Measurements from ENCODE around the gene RPL22L1. TPM values are rescaled to one million over a fixed set of nuclear protein-coding genes. Genes with fewer than 3 reads are reported as not detected.
"Not testable (repeated sequence)": the region's sequence is repeated elsewhere in the genome, so short reads cannot be mapped to it uniquely, and the experiment has no call there.

The RPL22L1 gene
- total and polyA plus RNA-seq, 4 donors, result 19.1 to 82.1 (median 40.6) TPM

- TF ChIP-seq RAD21 (IDR thresholded peaks at IDR 0.05) (no peak), HNF4G (IDR thresholded peaks at IDR 0.05) (no peak)
- TF ChIP-seq, protein P1, sequence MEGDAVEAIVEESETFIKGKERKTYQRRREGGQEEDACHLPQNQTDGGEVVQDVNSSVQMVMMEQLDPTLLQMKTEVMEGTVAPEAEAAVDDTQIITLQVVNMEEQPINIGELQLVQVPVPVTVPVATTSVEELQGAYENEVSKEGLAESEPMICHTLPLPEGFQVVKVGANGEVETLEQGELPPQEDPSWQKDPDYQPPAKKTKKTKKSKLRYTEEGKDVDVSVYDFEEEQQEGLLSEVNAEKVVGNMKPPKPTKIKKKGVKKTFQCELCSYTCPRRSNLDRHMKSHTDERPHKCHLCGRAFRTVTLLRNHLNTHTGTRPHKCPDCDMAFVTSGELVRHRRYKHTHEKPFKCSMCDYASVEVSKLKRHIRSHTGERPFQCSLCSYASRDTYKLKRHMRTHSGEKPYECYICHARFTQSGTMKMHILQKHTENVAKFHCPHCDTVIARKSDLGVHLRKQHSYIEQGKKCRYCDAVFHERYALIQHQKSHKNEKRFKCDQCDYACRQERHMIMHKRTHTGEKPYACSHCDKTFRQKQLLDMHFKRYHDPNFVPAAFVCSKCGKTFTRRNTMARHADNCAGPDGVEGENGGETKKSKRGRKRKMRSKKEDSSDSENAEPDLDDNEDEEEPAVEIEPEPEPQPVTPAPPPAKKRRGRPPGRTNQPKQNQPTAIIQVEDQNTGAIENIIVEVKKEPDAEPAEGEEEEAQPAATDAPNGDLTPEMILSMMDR (IDR thresholded peaks at IDR 0.05; ENCODE audit: low read depth, low read length, missing input control), result no peak
- TF ChIP-seq, protein P2, sequence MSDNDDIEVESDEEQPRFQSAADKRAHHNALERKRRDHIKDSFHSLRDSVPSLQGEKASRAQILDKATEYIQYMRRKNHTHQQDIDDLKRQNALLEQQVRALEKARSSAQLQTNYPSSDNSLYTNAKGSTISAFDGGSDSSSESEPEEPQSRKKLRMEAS (IDR thresholded peaks at IDR 0.05), result no peak
These were observed 43.9 kb downstream of the RPL22L1 start (continued) for GRCh38 chr3:170826047-170826446.

GRCh38 chr3:170823562-170823961 is 46.4 kb downstream of the RPL22L1 start:
- H3K27me3 ChIP-seq (ENCODE audit: control insufficient read depth in 4 of 4, insufficient read depth in 4 of 4, low read length in 3 of 4); H3K36me3 ChIP-seq (ENCODE audit: control insufficient read depth in 4 of 4, insufficient read depth in 3 of 4, low read depth in 1 of 4, low read length in 3 of 4); H3K9ac ChIP-seq (ENCODE audit: low read depth in 1 of 2, low read length in 2 of 2); H3K27ac ChIP-seq (ENCODE audit: low read depth in 1 of 2, low read length in 2 of 2); DNase-seq (ENCODE audit: low spot score); H3K4me3 ChIP-seq (ENCODE audit: low read depth in 1 of 3, low read length in 3 of 3); H3K9me3 ChIP-seq (ENCODE audit: control insufficient read depth in 4 of 4, low read length in 3 of 4); H3K4me1 ChIP-seq (ENCODE audit: control insufficient read depth in 4 of 4, insufficient read depth in 4 of 4, low read length in 3 of 4): not testable (repeated sequence)
- 92% methylated on average over 2 of the region's 2 CpGs for WGBS

GRCh38 chr3:170818325-170818724 is 51.7 kb downstream of the RPL22L1 start:
- not testable (repeated sequence) for H3K9me3 ChIP-seq (ENCODE audit: control insufficient read depth in 4 of 4, low read length in 3 of 4); DNase-seq (ENCODE audit: low spot score); H3K27me3 ChIP-seq (ENCODE audit: control insufficient read depth in 4 of 4, insufficient read depth in 4 of 4, low read length in 3 of 4); H3K9ac ChIP-seq (ENCODE audit: low read depth in 1 of 2, low read length in 2 of 2); H3K4me1 ChIP-seq (ENCODE audit: control insufficient read depth in 4 of 4, insufficient read depth in 4 of 4, low read length in 3 of 4); H3K4me3 ChIP-seq (ENCODE audit: low read depth in 1 of 3, low read length in 3 of 3); H3K36me3 ChIP-seq (ENCODE audit: control insufficient read depth in 4 of 4, insufficient read depth in 3 of 4, low read depth in 1 of 4, low read length in 3 of 4); H3K27ac ChIP-seq (ENCODE audit: low read depth in 1 of 2, low read length in 2 of 2)
- WGBS, result 79% methylated on average over 1 of the region's 1 CpG

DNA sequence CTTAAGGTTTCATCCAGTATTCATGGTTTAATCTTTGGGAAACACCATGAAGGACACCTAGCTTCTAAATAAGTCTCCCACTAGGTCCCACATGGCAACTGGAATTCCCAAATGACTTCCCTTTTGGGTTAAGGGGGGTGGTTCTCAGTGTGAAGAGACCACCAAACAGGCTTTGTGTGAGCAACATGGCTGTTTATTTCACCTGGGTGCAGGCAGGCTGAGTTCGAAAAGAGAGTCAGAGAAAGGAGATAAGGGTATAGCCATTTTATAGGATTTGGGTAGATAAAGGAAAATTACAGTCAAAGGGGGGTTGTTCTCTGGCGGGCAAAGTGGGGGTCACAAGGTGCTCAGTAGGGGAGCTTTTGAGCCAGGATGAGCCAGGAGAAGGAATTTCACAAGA is 52.5 kb downstream of the RPL22L1 start:
- H3K27me3 ChIP-seq (ENCODE audit: control insufficient read depth in 4 of 4, insufficient read depth in 4 of 4, low read length in 3 of 4); H3K4me1 ChIP-seq (ENCODE audit: control insufficient read depth in 4 of 4, insufficient read depth in 4 of 4, low read length in 3 of 4); H3K9ac ChIP-seq (ENCODE audit: low read depth in 1 of 2, low read length in 2 of 2); H3K9me3 ChIP-seq (ENCODE audit: control insufficient read depth in 4 of 4, low read length in 3 of 4); H3K4me3 ChIP-seq (ENCODE audit: low read depth in 1 of 3, low read length in 3 of 3); H3K27ac ChIP-seq (ENCODE audit: low read depth in 1 of 2, low read length in 2 of 2); H3K36me3 ChIP-seq (ENCODE audit: control insufficient read depth in 4 of 4, insufficient read depth in 3 of 4, low read depth in 1 of 4, low read length in 3 of 4); DNase-seq (ENCODE audit: low spot score): not testable (repeated sequence)
- WGBS, result 95% methylated on average over 2 of the region's 2 CpGs

DNA sequence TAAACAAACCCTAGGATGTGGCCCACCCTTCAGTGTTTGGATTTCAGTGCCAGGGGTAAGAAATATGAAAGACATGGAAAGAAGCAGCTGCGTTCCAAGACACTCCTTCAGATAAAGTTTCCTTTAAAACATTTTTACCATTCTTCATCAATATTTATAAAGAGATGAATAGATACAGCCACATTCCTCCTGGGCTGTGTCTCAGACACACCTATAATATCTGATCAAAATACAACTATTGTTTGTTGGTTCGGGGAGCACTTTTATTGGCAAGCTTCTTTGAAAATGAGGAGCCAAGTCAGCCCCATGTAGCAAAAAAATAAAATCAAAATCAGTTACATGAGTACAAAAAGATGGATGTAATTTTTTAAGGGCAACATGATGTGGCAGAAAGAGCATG is 53.2 kb downstream of the RPL22L1 start:
- Histone ChIP-seq H3K4me1 (ENCODE audit: control insufficient read depth in 4 of 4, insufficient read depth in 4 of 4, low read length in 3 of 4) (peaks cover 0 to 9% (median 2%) of the 10 kb centered on the region in 4 donors), H3K27me3 (ENCODE audit: control insufficient read depth in 4 of 4, insufficient read depth in 4 of 4, low read length in 3 of 4) (no peaks in the 10 kb centered on the region), H3K4me3 (ENCODE audit: low read depth in 1 of 3, low read length in 3 of 3) (no peak overlapping the region), H3K9ac (ENCODE audit: low read depth in 1 of 2, low read length in 2 of 2) (no peak overlapping the region), H3K36me3 (ENCODE audit: control insufficient read depth in 4 of 4, insufficient read depth in 3 of 4, low read depth in 1 of 4, low read length in 3 of 4) (no peaks in the 10 kb centered on the region), H3K9me3 (ENCODE audit: control insufficient read depth in 4 of 4, low read length in 3 of 4) (no peaks in the 10 kb centered on the region), H3K27ac (ENCODE audit: low read depth in 1 of 2, low read length in 2 of 2) (no peak overlapping the region)
- DNase-seq (ENCODE audit: low spot score), result no peak
- WGBS, result 95% methylated on average over 2 of the region's 2 CpGs
- TF ChIP-seq HNF4G (IDR thresholded peaks at IDR 0.05) (no peak), YY1 (IDR thresholded peaks at IDR 0.05) (no peak), HNF4A (conservative IDR thresholded peaks at IDR 0.05) (no peak), GABPA (IDR thresholded peaks at IDR 0.05 in 1 of 2, conservative IDR thresholded peaks at IDR 0.05 in 1 of 2) (no peak), ATF3 (IDR thresholded peaks at IDR 0.05) (no peak), REST (IDR thresholded peaks at IDR 0.05) (no peak), RXRA (IDR thresholded peaks at IDR 0.05) (no peak)
- TF ChIP-seq, protein P1 (IDR thresholded peaks at IDR 0.05; ENCODE audit: low read depth, low read length, missing input control), result no peak
- TF ChIP-seq, protein P2 (IDR thresholded peaks at IDR 0.05), result no peak
